Activated naive CD4-positive, alpha-beta T cell treated with anti-CD3 and anti-CD28 coated beads, Interleukin-2, amount 50 U/mL, for 24 hours (primary cell): Measurements from ENCODE around the gene CPB2.

ENCODE experiments used
- H3K27ac Mint-ChIP-seq: one replicate; pipeline ENCODE4 v1.8.0; 2021; ENCODE audit warnings: mild to moderate bottlenecking, mixed read lengths
- H3K27me3 Mint-ChIP-seq: one replicate; pipeline ENCODE4 v1.8.0; 2021; ENCODE audit warnings: mixed read lengths
- H3K36me3 Mint-ChIP-seq: one replicate; pipeline ENCODE4 v1.8.0; 2021; ENCODE audit warnings: mixed read lengths
- H3K4me1 Mint-ChIP-seq: one replicate; pipeline ENCODE4 v1.8.0; 2021; ENCODE audit warnings: mixed read lengths
- H3K4me3 Mint-ChIP-seq: one replicate; pipeline ENCODE4 v1.8.0; 2021; ENCODE audit warnings: mild to moderate bottlenecking, mixed read lengths
- H3K9me3 Mint-ChIP-seq: one replicate; pipeline ENCODE4 v1.8.0; 2021; ENCODE audit warnings: mixed read lengths

The CPB2 gene

GRCh38 chr13:46116653-46117502, 12.0 kb upstream of the CPB2 start:
- no peaks in the 10 kb centered on the region for H3K27me3 Mint-ChIP-seq
- no peaks in the 10 kb centered on the region for H3K9me3 Mint-ChIP-seq
- peaks cover 11% of the 10 kb centered on the region for H3K4me1 Mint-ChIP-seq
- H3K27ac Mint-ChIP-seq, result no peak overlapping the region
- H3K36me3 Mint-ChIP-seq, result peaks cover 2% of the 10 kb centered on the region
- H3K4me3 Mint-ChIP-seq, result no peak overlapping the region

GRCh38 chr13:46114613-46115012, 9.8 kb upstream of the CPB2 start:
- Mint-ChIP-seq H3K27me3 (peaks cover 3% of the 10 kb centered on the region), H3K36me3 (peaks cover 4% of the 10 kb centered on the region), H3K4me3 (no peak overlapping the region), H3K4me1 (peaks cover 4% of the 10 kb centered on the region), H3K9me3 (no peaks in the 10 kb centered on the region), H3K27ac (no peak overlapping the region)

DNA sequence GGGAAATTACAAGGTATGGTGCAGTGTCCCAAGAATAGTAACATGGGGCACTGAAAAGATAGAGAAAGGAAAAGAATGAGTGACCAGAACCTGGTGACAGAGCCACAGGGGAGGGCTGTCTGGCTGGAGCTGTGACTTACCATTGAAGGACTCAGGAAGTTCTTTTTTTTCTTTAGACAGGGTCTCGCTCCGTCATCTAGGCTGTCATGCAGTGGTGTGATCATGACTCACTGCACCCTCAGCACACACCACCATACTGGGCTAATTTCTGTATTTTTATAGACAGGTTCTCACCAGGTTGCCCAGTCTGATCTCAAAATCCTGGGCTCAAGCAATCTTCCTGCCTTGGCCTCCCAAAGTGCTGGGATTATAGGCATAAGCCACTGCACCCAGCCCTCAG, 8.8 kb upstream of the CPB2 start:
- peaks cover 4% of the 10 kb centered on the region for H3K36me3 Mint-ChIP-seq

DNA sequence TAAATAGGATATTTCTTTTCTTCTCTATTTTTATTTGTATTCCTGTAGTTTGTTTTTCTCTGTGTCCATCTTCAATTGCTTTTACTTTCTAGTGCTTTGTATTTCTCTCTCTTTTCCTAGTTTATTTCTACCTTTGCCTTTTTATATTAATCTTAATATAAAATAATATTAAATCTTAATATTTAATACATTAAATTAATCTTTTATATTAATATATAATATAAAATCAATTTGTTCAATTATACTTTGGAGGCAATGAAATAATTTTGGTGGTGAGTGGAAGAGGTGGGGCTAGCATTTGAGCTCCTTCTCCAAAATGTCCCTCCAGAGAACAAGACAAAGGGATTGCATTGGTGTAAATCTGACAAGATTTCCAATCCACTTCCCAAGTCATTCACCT, 6.3 kb upstream of the CPB2 start:
- no peak overlapping the region for H3K27ac Mint-ChIP-seq
- H3K9me3 Mint-ChIP-seq, result no peaks in the 10 kb centered on the region
- H3K4me3 Mint-ChIP-seq, result no peak overlapping the region
- peaks cover 9% of the 10 kb centered on the region for H3K4me1 Mint-ChIP-seq
- peaks cover 3% of the 10 kb centered on the region for H3K27me3 Mint-ChIP-seq
- H3K36me3 Mint-ChIP-seq, result peaks cover 4% of the 10 kb centered on the region

More for the DNA sequence above, 8.8 kb upstream of the CPB2 start:
- no peaks in the 10 kb centered on the region for H3K4me1 Mint-ChIP-seq
- H3K9me3 Mint-ChIP-seq, result no peaks in the 10 kb centered on the region
- H3K27me3 Mint-ChIP-seq, result peaks cover 3% of the 10 kb centered on the region
- no peak overlapping the region for H3K4me3 Mint-ChIP-seq
- H3K27ac Mint-ChIP-seq, result no peak overlapping the region

- peaks cover 4% of the 10 kb centered on the region for H3K36me3 Mint-ChIP-seq
- H3K27me3 Mint-ChIP-seq, result peaks cover 3% of the 10 kb centered on the region
- H3K9me3 Mint-ChIP-seq, result no peaks in the 10 kb centered on the region
- H3K27ac Mint-ChIP-seq, result no peak overlapping the region
- peaks cover 11% of the 10 kb centered on the region for H3K4me1 Mint-ChIP-seq
- no peak overlapping the region for H3K4me3 Mint-ChIP-seq
Measured at GRCh38 chr13:46109451-46109850, 4.6 kb upstream of the CPB2 start.

- Mint-ChIP-seq H3K36me3 (peaks cover 2% of the 10 kb centered on the region), H3K4me3 (no peak overlapping the region), H3K27ac (no peak overlapping the region), H3K4me1 (peaks cover 11% of the 10 kb centered on the region), H3K27me3 (peaks cover 5% of the 10 kb centered on the region), H3K9me3 (no peaks in the 10 kb centered on the region)
Measured at GRCh38 chr13:46106839-46107371, 2.1 kb upstream of the CPB2 start.

DNA sequence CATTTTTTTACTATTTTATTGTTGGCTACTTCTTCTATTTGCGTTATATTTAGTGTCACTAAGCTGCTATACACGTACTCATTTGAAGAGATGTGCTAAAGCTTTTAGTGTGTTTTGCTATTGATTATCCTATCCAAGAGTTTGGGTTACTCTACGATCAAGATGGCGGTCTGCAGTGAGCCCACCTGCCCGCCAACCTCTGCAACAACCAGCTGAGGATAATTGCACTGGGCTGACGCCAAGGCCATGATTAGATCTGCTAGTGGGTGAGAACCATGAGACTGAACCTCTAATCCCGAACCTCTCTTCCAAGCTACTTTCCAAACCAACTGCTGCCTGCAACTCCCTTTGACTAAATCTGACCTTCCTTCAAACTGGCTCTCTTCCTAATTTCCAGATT, 1.8 kb downstream of the CPB2 start:
- H3K4me3 Mint-ChIP-seq, result no peak overlapping the region
- H3K36me3 Mint-ChIP-seq, result no peaks in the 10 kb centered on the region
- H3K4me1 Mint-ChIP-seq, result peaks cover 11% of the 10 kb centered on the region
- H3K27ac Mint-ChIP-seq, result no peak overlapping the region
- H3K27me3 Mint-ChIP-seq, result peaks cover 2% of the 10 kb centered on the region
- H3K9me3 Mint-ChIP-seq, result no peaks in the 10 kb centered on the region

DNA sequence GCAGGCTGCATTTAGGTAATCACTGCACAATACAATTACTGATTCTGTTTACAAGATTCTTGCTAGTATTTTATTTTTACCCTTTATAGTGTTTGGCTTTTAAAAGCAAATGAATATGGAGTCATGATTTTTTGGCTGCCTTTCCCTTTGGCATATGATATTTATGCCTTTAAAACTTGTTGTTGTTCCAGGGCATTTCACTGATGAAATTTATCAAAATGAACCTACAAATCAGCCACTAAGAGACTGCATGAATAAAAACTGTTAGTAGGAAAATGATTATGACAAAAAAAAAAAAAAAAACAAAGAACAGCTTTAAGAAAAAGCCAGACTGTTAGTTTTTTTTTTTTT, 2.6 kb downstream of the CPB2 start:
- H3K4me1 Mint-ChIP-seq, result peaks cover 9% of the 10 kb centered on the region
- no peaks in the 10 kb centered on the region for H3K36me3 Mint-ChIP-seq
- no peak overlapping the region for H3K4me3 Mint-ChIP-seq
- no peaks in the 10 kb centered on the region for H3K9me3 Mint-ChIP-seq
- H3K27ac Mint-ChIP-seq, result no peak overlapping the region
- H3K27me3 Mint-ChIP-seq, result peaks cover 2% of the 10 kb centered on the region

- peaks cover 2% of the 10 kb centered on the region for H3K27me3 Mint-ChIP-seq
- no peaks in the 10 kb centered on the region for H3K36me3 Mint-ChIP-seq
- H3K9me3 Mint-ChIP-seq, result no peaks in the 10 kb centered on the region
- H3K4me3 Mint-ChIP-seq, result no peak overlapping the region
- no peak overlapping the region for H3K27ac Mint-ChIP-seq
- peaks cover 4% of the 10 kb centered on the region for H3K4me1 Mint-ChIP-seq
Measured at GRCh38 chr13:46101484-46102254, 3.2 kb downstream of the CPB2 start.

DNA sequence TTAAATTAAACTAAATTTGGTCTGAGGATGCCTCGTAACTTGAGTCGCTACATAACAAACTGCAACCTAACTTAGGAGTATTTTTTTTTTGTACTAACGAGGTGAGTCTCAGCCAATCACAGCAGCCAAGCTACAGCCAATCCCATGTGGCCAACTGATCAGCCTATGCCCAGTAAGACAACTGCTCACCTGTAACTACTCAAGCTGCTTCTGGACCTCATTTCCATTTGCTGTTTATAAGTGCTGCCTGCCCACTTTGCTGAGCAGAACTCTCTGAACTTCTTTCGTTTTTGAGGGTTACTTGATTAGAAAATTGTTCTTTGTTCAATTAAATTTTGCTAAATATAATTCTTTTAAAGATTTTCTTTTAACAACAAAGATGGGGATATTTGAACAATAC, 3.8 kb downstream of the CPB2 start:
- peaks cover under 1% of the 10 kb centered on the region for H3K4me1 Mint-ChIP-seq
- H3K9me3 Mint-ChIP-seq, result no peaks in the 10 kb centered on the region

DNA sequence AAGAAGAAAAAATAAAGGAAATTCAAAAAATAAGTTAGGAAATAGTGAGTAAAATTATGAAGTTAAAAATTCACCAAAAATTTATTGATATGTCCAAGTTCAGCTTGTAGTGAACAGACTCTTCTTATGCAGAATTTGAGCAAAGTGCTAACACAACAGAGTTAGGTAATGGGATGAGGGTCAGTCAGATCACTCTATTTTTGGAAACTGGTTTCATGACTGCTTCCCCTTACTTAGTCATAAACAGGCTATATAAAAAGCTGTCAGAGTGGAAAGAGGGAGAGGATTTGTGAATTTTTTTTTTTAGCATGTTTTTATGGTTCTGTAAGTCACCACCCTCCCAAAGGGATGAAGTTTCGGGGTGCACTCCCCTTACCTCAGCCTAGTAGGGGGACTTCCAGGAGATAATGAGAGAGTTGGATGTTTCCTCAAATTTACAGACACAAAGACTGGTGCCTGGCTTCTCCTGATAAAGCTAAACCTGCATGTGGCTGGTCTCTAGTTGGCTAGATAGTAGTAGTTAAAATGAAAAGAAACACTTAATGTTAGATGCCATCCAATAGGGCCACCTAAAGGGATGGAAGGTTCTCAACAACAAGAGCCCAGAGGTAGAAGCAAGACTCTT, 4.5 kb downstream of the CPB2 start:
- Mint-ChIP-seq H3K4me3 (no peak overlapping the region), H3K9me3 (no peaks in the 10 kb centered on the region), H3K27ac (no peak overlapping the region), H3K36me3 (no peaks in the 10 kb centered on the region), H3K4me1 (no peaks in the 10 kb centered on the region), H3K27me3 (peaks cover 2% of the 10 kb centered on the region)

More for the DNA sequence above, 3.8 kb downstream of the CPB2 start:
- Mint-ChIP-seq H3K4me3 (no peak overlapping the region), H3K27me3 (peaks cover 2% of the 10 kb centered on the region), H3K36me3 (no peaks in the 10 kb centered on the region), H3K27ac (no peak overlapping the region)

- Mint-ChIP-seq H3K4me3 (no peak overlapping the region), H3K27ac (no peak overlapping the region), H3K9me3 (no peaks in the 10 kb centered on the region), H3K4me1 (no peaks in the 10 kb centered on the region), H3K36me3 (no peaks in the 10 kb centered on the region), H3K27me3 (peaks cover 3% of the 10 kb centered on the region)
Measured at GRCh38 chr13:46097663-46098062, 7.2 kb downstream of the CPB2 start.

GRCh38 chr13:46097015-46097414, 7.8 kb downstream of the CPB2 start:
- no peaks in the 10 kb centered on the region for H3K4me1 Mint-ChIP-seq
- H3K36me3 Mint-ChIP-seq, result no peaks in the 10 kb centered on the region
- no peaks in the 10 kb centered on the region for H3K9me3 Mint-ChIP-seq
- H3K27ac Mint-ChIP-seq, result no peak overlapping the region
- no peak overlapping the region for H3K4me3 Mint-ChIP-seq
- H3K27me3 Mint-ChIP-seq, result peaks cover 4% of the 10 kb centered on the region

DNA sequence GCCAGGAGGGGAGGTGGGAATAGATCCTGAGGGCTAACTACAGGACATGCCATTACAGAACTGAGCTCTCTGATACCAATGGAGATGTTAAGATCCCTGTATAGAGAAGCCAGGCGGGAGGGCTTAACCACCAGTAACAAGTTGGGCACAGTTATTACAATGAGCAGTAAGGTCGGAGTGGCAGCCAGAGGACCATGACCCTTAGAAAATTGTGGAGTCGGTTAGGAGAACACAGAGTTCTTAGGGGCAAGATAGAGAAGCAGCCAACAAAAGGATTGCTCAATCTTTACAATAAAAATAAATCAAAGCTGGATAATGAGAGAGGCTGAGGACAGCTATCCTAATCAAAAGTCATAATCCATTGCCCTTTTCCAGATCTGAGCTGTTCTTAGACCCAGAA, 10.4 kb downstream of the CPB2 start:
- H3K27me3 Mint-ChIP-seq, result peaks cover 7% of the 10 kb centered on the region
- H3K36me3 Mint-ChIP-seq, result no peaks in the 10 kb centered on the region
- H3K4me3 Mint-ChIP-seq, result no peak overlapping the region
- H3K4me1 Mint-ChIP-seq, result no peaks in the 10 kb centered on the region
- no peaks in the 10 kb centered on the region for H3K9me3 Mint-ChIP-seq
- no peak overlapping the region for H3K27ac Mint-ChIP-seq

DNA sequence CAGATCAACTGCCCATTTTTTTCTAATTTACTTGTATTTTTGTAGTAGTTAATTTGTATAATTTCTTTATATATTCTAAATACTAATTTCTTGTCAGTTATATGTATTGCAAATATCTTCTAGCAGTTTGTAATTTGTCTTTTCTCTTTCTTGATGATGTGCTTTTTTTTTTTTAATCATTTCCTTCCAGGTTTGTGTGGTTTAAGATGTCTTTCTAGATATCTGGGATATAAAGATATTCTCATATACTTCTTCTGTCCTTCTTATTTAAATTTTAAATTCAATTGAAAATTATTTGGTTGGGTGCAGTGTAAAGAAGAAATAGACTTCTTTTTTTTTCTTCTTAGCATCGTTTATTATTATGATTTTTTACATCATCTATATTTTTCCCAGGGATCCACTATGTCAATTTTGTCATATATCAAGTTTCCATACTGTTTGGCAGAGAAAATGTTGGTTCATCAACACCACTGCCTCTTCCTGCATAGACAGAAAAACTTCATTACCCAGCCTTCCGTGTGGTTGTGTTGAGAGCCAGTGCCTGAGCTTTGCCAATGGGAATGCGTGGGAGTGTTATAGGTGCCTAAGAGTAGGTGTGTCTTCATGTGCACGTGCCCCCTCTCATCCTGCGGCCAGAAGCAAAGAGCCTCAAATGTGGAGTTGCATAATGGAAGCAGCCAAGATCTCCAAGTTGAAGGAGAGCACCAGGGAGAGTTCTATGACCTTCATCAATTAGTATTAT, 15.8 kb downstream of the CPB2 start:
- Mint-ChIP-seq H3K27ac (peak overlapping the region; percentile 14), H3K9me3 (no peaks in the 10 kb centered on the region), H3K36me3 (no peaks in the 10 kb centered on the region), H3K4me1 (no peaks in the 10 kb centered on the region), H3K27me3 (peaks cover 8% of the 10 kb centered on the region), H3K4me3 (no peak overlapping the region)
